COLO668 (cell line): ENCODE data around the gene ZNF662.

Experiments
- DNase-seq: peaks from one replicate; lab custom pipeline; 2025; ENCODE audit not compliant: unreplicated experiment; lab: John Stamatoyannopoulos, UW

Gene ZNF662

DNA sequence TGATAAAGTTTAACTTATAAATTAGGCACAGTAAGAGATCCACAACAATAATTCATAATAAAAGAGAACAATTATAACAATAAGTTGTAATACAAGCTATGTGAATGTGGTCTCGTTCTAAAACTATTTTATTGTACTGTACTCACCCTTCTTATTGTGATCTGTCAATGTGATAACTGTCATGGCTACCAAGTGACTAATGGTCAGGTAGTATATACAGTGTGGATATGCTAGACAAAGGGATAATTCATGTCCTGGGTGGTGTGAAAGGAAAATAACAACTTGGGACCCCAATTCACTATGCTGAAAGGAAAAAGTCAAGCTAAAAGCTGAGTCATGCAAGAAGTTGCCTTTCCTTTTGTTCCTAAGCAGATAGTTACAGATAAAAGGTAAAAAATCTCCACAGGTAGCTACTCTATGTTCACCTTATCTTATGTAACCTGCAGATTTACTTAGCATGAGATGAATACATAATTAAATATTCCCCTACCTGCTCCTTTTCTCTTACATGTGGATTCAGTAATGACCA is 19.6 kb upstream of the ZNF662 start:
- no peak for DNase-seq

DNA sequence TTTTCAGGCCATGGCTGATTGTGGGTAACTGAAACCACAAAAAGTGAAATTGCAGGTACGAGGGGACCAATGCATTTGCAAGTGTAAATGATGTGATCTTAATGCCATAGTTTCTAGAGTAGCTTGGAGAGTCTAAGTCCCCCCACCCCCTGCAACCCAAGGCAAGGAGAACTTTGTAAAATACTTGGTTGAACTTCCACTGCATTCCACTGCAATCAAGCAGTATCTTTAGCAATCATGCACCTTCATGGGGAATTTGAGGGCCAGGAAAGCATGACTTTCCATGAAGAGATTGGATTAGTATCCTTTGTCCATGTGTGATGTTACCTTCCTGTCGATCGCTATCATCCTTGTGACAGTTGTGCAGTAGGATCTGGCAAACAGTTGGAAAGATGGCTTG is 18.9 kb upstream of the ZNF662 start:
- no peak for DNase-seq

DNA sequence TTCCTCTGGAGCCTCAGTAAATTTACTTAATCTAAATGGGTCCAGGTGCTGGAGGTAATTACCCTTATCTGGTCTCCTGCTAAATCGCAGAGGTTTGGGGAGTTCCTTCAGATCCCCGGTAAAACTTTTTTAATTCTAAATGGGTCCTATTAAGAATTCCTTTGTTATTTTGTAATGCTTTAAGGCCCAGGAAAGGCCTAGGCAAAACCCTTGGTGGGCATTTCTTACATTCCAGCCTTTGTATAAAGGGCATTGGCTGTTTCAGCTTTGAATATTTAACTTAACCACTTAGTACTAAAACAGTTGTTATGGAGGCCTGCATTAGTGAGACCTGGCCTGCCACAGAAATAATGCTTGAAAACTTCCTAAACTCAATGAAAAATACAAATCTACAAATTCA is 14.9 kb upstream of the ZNF662 start:
- no peak for DNase-seq

DNA sequence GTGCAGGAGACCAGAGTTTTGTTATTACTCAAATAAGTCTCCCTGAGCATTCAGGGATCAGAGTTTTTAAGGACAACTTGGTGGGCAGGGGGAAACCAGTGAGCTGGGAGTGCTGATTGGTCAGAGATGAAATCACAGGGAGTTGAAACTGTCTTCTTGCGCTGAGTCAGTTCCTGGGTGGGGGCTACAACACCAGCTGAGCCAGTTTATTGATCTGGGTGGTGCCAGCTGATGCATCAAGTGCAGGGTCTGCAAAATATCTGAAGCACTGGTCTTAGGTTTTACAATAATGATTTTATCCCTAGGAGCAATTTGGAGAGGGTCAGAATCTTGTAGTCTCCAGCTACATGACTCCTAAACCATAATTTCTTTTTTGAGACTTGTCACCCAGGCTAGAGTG is 13.8 kb upstream of the ZNF662 start:
- DNase-seq: no peak

DNA sequence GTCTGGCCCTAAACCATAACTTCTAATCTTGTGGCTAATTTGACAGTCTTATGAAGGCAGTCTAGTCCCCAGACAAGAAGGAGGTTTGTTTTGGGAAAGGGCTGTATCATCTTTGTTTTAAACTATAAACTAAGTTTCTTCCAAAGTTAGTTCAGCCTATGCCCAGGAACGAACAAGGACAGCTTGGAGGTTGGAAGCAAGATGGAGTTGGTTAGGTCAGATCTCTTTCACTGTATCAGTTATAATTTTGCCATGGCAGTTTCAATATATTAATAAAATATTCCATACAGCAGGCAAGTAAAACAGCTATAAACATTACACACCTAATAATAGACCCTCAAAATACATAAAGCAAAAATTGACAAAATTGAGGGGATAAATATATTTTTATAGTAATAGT is 13.1 kb upstream of the ZNF662 start:
- no peak for DNase-seq

DNA sequence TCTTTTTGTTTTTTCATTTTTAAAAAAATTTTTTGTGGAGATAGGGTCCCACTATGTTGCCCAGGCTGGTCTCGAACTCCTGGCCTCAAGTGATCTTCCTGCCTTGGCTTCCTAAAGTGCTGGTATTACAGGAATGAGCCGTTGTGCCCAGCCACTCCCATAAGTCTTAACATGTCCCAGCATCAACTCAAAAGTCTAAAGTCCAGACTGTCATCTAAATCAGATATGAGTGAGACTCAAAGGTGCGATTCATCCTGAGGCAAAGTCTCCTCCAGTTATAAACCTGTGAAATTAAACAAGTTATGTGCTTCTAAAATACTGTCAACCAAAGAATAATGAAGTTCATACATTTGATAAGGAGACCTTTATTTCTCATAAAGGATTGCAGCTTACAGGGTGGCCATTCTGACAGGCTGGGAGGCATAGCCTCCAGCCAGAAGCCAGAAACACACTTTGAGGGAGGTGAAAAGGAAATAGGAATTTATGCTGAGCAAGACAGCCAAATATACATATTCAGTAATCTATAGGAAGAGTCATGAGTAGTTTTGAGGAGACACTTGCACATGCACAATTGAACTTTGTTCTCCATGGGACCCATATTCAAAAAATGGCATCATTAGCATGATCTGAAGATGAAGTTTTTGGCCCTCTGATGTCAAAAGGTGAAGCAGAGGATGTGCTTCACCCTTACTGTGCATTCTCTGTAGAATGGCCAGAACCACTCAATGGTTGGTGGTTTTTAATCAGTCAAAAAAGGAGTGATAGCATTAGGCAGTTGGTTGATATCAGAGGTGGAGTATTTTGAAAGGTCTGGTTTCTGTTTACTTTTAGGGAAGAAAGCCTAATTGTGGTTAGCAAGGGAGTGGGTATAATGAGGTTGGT is 11.0 kb upstream of the ZNF662 start:
- no peak for DNase-seq

DNA sequence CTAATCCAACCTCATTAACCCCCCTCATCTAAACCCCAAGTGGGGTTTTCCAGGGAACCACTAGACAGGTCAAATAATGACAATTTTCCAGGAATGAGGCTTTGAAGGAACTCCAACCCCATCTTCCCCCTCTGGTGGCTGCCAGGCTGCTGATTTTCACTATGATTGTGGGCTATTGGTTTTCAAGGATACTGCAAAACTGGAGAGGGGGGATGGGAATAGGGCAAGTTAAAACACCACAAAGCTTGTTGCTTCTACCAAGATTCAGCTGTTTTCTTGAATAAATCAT is 10.4 kb upstream of the ZNF662 start:
- no peak for DNase-seq

DNA sequence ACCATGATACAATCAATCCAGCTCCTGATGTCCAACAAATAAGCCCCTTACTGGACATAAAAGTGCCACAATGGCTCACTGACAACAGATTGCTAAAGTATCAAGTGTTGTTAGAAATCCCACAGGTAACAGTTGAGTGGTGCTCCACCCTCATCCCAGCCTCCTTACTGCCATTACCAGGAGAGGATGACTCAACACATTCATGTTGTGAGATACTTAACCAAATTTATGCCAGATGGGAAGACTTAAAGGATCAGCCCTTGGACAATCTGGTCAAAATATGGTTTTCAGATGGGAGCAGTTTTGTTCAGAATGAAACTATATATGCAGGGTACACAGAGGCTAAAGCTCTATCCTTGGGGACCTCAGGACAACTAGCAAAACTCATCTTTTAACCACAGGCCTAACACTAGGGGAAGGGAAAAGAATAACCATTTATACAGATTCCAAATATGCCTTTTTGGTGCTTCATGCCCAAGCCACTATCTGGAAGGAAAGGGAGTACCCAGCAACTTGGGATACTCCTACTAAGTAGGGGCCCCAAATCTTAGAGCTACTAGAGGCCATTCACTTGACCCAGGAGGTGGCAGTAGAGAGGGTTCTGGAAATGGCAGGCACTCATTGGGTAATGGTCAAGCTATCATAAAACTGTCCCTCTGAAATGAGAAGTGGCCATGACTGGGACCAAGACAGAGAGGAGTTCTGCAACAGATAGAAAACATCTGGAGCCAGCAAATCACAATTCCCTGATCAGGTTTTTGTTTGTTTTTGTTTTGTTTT is 6.9 kb upstream of the ZNF662 start:
- DNase-seq: no peak

DNA sequence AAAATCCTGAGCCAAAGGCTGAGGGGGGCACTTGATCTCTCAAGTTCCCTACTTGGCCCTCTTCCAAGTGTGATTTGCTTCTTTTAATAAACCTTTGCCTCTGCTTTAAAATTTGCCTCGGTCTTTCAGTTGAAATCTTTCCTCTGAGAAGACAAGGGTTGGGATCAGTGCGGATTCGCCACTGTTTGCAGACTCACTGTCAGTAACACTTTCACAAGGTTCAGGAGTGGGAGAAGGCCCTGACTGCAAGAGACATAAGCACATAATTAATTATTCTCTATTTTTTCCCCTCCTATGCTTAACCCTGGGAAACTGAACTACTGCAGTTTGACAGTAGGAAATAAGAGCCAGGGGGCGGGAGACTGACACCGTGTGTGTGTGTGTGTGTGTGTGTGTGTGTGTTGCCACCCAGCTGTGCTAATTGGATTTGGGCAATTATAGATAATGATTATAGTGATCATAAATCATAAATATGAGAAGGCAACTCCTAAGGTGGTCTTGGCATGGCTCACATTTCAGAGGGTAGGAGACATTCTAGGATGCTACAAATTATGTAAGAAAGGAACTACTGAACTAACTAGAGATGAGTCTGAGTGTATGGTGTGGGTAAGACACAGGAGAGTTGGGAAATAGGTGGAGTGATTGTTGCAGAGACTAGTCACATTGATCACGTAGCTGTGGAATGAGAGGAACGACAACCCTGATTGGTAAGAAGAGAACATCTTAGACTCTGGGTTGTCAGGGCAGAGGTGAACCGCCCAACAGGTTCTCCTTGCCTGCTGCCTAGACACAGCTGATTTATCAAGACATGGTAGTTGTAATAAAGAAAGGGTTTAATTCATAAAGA is 5.5 kb upstream of the ZNF662 start:
- no peak for DNase-seq

DNA sequence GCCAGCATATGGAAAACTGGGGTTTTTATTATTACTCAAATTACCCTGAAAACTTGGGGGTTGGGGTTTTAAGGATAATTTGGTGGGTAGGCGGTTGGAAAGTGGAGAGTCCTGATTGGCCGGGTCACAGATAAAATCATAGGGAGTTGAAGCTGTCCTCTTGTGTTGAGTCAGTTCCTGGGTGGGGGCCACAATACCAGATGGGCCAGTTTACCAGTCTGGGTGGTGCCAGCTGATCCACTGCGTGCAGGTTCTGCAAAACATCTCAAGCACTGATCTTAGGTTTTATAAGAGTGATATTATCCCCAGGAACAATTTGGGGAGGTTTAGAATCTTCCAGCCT is 4.9 kb upstream of the ZNF662 start:
- no peak for DNase-seq

DNA sequence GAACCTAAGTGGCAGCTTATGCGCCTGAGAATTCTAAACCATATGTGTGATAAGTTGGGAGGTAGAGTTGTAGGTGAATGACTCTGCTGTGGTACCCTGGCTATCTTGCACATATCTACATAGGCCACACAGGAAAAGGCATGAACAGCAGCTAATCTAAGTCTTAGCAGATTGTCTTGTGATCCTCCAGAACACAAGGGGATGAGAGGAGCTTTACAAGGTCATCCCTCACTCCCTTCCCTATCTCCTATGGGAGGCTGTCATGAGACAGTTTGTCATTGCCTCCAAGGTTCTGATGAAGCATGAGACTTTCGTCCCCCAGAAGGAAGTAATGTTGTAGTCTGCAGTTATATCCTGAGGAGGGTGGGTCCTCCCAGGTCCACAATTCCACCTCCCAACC is 3.7 kb upstream of the ZNF662 start:
- DNase-seq: no peak

DNA sequence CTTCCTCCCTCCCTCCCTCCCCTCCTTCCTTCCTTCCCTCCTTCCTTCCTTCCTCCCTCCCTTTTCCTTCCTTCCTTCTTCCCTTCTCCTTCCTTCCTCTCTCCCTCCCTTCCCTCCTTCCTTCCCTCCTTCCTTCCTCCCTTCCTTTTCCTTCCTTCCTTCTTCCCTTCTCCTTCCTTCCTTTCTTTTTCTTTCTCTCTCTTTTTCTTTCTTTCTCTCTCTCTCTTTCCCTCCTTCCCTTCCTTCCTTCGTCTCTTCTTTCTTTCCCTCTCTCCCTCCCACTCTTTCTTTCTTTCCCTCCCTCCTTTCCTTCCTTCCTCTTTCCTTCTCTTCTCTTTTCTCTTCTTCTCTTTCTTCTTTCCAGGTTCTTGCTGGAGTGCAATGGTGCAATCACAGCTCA is 1.9 kb upstream of the ZNF662 start:
- DNase-seq: no peak

DNA sequence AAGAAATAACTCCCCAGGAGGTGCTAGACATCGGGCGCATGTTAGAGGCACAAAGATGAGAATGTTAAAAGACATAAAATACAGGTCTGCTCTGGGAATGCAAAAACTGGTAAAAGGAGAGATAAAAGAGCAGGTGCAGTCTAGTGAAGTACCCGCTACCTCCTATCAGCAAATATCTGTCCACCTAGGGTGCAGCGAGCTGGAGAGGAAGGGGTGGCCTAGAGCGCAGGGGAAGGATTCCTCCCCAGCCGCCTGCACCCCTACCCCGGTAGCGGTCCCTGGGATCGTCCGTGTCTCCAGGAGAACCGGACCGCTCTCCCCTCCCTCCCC is 237 bp upstream of the ZNF662 start:
- no peak for DNase-seq

DNA sequence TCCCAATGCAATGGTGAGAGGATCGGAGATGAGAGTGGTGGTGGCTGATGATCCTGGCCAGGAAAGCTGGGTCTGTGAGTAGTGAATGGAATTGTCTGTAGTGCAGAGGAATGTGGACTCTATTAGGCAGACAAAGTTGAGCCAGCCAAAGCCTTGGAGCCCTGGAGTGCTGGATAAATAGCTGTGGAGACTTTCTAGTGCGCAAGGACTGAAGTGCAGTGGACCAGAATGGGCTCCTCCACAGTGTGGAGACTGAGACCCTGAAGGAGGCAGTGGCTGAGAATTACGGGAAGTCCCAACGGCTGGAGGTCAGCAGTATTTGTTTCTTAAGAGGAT is 874 bp downstream of the ZNF662 start:
- no peak for DNase-seq

DNA sequence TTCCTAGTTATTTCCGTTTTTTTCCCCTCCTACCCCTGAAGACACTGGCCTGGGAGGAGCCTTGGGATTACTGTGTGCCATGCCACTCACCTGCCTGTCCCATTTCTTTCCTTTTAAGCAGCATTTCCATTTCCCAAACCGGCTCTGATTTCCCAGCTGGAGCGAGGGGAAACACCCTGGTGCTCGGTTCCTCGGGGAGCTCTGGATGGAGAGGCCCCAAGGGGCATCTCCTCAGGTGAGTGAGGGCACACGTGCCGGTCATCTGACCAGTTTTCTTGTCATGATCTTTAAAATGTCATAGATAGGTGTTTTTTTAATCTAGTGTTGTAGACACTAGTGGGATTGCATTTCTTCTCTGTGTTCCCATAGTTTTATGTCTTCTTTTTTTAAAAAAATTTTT is 2.7 kb downstream of the ZNF662 start:
- no peak for DNase-seq

DNA sequence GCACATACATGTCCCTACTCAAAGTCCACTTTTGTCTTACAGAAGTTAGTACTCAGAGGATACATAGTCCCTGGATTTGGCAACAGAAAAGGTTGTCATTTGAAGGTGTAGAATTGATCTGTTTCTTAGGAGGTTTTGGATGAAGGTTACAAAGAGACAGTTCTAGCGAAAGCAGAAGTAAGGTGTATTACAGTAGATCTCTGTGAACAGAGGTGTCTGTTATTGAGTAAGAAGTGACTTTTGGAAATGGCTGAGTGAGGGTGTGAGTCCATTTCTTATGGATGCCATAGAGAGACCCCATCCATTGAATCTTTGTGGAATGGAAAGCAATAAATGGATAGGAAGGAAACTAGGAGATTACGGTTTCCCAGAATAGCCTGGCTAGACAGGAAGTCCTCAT is 5.6 kb downstream of the ZNF662 start:
- no peak for DNase-seq

DNA sequence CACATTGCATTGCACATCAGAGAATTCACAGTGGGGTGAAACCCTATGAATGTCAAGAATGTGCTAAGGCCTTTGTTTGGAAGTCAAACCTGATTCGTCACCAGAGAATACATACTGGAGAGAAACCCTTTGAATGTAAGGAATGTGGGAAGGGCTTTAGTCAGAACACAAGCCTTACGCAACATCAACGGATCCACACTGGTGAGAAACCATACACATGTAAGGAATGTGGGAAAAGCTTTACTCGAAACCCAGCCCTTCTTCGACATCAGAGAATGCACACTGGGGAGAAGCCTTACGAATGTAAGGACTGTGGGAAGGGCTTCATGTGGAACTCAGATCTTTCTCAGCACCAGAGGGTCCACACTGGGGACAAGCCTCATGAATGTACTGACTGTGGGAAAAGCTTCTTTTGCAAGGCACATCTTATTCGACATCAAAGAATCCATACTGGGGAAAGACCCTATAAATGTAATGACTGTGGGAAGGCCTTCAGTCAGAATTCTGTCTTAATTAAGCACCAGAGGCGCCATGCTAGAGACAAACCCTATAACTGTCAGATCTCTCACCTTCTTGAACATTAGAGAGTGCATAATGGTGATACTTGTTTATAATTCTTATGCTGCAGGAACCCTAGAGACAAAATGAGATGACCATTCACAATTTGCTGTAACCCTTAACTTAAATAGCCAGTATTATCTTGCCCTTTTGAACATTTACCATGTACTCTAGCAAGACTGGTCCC is 9.0 kb downstream of the ZNF662 start:
- DNase-seq: no peak

DNA sequence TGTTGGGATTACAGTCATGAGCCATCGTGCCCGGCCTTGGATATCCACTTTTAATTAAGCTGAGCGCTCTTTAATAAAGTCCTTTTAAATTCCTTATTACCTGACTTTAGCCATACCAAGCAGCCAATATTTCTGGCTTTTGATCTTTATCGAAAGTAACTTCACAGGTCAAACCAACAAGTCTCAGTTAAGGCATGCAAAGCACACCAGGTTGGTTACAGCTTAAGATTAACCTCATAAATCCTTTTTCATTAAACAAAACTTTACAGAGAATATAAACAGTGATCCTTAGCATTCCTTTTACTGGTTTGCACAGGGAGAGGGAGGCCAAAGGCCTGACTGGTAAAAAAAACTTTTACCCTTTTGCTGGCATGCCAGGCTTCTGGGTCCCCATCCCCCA is 17.7 kb downstream of the ZNF662 start:
- DNase-seq: no peak

DNA sequence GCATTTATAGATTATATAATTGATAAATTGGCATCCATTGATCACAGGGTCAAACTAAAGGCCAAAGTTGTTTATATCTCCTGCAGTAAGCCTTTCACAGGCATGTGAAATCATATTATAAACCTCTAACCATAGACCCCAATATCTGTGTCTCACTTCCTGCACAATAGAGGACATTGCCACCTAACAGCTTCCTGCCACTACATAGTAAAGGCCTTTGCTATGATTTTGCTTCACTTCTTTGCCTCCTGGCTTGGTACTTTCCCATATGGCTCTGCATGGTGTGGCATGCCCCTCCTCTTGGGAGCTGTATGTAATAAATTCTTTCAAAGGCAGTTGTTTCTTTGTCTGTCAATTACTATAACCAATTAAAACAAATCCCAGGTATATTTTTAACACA is 20.4 kb downstream of the ZNF662 start:
- no peak for DNase-seq

DNA sequence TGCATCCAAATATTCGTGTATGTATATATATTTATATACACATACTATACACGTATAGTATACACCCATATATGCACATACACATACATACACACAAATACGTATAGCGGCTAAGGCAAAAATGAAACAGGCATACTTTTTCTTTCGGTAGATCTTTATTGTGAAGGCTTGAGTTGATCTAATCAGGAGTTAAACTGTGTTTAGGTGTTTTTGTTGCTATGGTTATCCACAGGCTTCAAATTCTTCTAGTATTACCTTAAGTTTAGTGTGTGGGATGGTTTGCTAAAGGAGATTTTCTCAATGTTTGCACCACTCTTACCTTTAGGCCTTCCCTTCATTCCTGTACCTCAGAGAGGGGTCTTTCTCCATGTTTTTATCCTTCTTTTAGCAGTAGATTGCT is 28.2 kb downstream of the ZNF662 start:
- DNase-seq: no peak

DNA sequence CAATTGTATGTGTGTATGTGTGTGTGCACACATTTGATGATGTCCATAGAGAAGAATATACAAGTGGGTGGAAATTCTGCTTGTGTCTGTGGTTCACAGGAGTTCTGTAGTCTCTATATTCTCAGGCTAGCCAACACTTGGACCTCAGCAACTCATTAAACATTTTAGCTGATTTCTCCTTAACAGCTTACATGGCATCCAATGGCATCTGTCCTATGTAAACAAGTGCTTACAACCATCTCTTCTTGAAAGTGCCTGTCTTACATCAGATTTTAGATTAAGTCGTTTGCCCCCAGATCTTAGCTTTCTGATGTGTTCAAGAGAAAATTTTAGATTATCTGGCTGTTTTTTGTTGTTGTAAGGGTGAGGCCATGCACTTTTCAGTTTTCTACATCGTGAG is 29.0 kb downstream of the ZNF662 start:
- no peak for DNase-seq
